GM12878 (cell line): ENCODE data around the gene IMMP2L. TPM values are rescaled to one million over a fixed set of nuclear protein-coding genes. Genes with fewer than 3 reads are reported as not detected.

Source experiments
- ATAC-seq: fragments of 200-7000 bp; cut with Tn5 transposase; 3 replicates; pipeline ENCODE4 v1.9.1; 2020; ENCODE audit warnings: mild to moderate bottlenecking, moderate library complexity
- BruUV-seq: library from RNA; stranded (reverse); fragments of 400-500 nt; replicated peaks from 2 replicates; lab custom pipeline; 2021; lab: Mats Ljungman, UMichigan
- CTCF ChIA-PET: fragments of 300-600 bp; sonication (Branson Sonifier 250); formaldehyde crosslinking; extraction: SDS; loops from one replicate; lab custom pipeline; 2021; ENCODE audit warnings: inconsistent platforms; lab: Yijun Ruan, JAX
- POLR2A ChIA-PET: fragments of 350-600 bp; formaldehyde crosslinking; extraction: SDS; loops from one replicate; lab custom pipeline; 2021; ENCODE audit warnings: inconsistent platforms; lab: Charles Lee
- RAD21 ChIA-PET: fragments of 300-600 bp; sonication (Branson Sonifier 250); formaldehyde crosslinking; loops from one replicate; lab custom pipeline; 2023; ENCODE audit warnings: antibody characterized with exemption; ENCODE audit not compliant: unreplicated experiment; lab: Charles Lee
- SMC1A ChIA-PET: fragments of 300-600 bp; sonication (Branson Sonifier 250); formaldehyde crosslinking; loops from one replicate; lab custom pipeline; 2023; ENCODE audit not compliant: unreplicated experiment, uncharacterized antibody; lab: Charles Lee
- DNase-seq: peaks from one replicate; pipeline ENCODE4 v3.0.0-alpha.2; 2011; ENCODE audit warnings: low read depth, low spot score
- FAIRE-seq: peaks from 3 replicates; lab custom pipeline; 2011; peaks lifted over from hg19 to GRCh38; lab: Jason Lieb, UNC
- H2AFZ ChIP-seq: 2 replicates; pipeline ENCODE4 v1.6.0; 2011; ENCODE audit warnings: low read depth, low read length, control low read depth; ENCODE audit not compliant: control insufficient read depth
- H3K27ac ChIP-seq: 2 replicates; pipeline ENCODE4 v1.5.1; 2011; ENCODE audit warnings: control low read depth; ENCODE audit not compliant: control insufficient read depth, insufficient read depth
- H3K27me3 ChIP-seq, 2 experiments: replicated peaks in 1 of 2; 2 replicates each; pipeline versions ENCODE4 v1.6.0 to v1.6.1; 2011; ENCODE audit warnings: low read length in 1 of 2; ENCODE audit not compliant: control insufficient read depth in 2 of 2, insufficient read depth in 2 of 2
- H3K36me3 ChIP-seq, 2 experiments: 2 replicates each; pipeline ENCODE4 v1.5.1; 2011; ENCODE audit warnings: low read length in 1 of 2; ENCODE audit not compliant: control insufficient read depth in 2 of 2, insufficient read depth in 2 of 2
- H3K4me1 ChIP-seq: 2 replicates; pipeline ENCODE4 v1.6.1; 2011; ENCODE audit warnings: mild to moderate bottlenecking, low read length, moderate library complexity, mixed read lengths; ENCODE audit not compliant: control insufficient read depth, insufficient read depth
- H3K4me2 ChIP-seq: 2 replicates; pipeline ENCODE4 v1.6.0; 2011; ENCODE audit warnings: control low read depth; ENCODE audit not compliant: control insufficient read depth, insufficient read depth
- H3K4me3 ChIP-seq: fragments of 200-600 bp; sonication (generic); 2 replicates; pipeline ENCODE4 v1.5.1; 2016
- H3K79me2 ChIP-seq: 2 replicates; pipeline ENCODE4 v1.6.0; 2011; ENCODE audit warnings: low read length; ENCODE audit not compliant: control insufficient read depth, insufficient read depth
- H3K9ac ChIP-seq: 2 replicates; pipeline ENCODE4 v1.8.0; 2011; ENCODE audit warnings: low read length, control low read depth, mixed read lengths; ENCODE audit not compliant: control insufficient read depth, insufficient read depth
- H3K9me3 ChIP-seq: replicated peaks from 3 replicates; pipeline ENCODE4 v1.5.1; 2011; ENCODE audit warnings: mild to moderate bottlenecking, low read length; ENCODE audit not compliant: control insufficient read depth, insufficient read depth
- H4K20me1 ChIP-seq: 2 replicates; pipeline ENCODE4 v1.6.0; 2011; ENCODE audit not compliant: control insufficient read depth, insufficient read depth
- BACH1 ChIP-seq: fragments of 450-650 bp; IDR thresholded peaks from 2 replicates; pipeline ENCODE4 v1.6.1; 2017; ENCODE audit warnings: mild to moderate bottlenecking, borderline replicate concordance
- BMI1 ChIP-seq: fragments of 450-650 bp; IDR thresholded peaks from 2 replicates; pipeline ENCODE4 v1.6.1; 2016; ENCODE audit warnings: mild to moderate bottlenecking, moderate library complexity, borderline replicate concordance
- ETV6 ChIP-seq, 2 experiments: fragments of 450-650 bp in 1 of 2; IDR thresholded peaks in 1 of 2; conservative IDR thresholded peaks in 1 of 2; 2 replicates each; pipeline ENCODE4 v1.6.1; 2014; ENCODE audit warnings: antibody characterized with exemption in 1 of 2, borderline replicate concordance in 1 of 2, low read depth in 1 of 2, mild to moderate bottlenecking in 1 of 2, moderate library complexity in 1 of 2
- FOS ChIP-seq: IDR thresholded peaks from 3 replicates; pipeline ENCODE4 v1.6.1; 2011; ENCODE audit warnings: borderline replicate concordance; ENCODE audit not compliant: insufficient read length; ENCODE audit errors: extremely low read depth
- GABPA ChIP-seq: IDR thresholded peaks from 2 replicates; pipeline ENCODE4 v1.6.1; 2014; ENCODE audit warnings: antibody characterized with exemption, low read depth, mild to moderate bottlenecking, inconsistent platforms
- IKZF1 ChIP-seq: fragments of 450-650 bp; conservative IDR thresholded peaks from 2 replicates; pipeline ENCODE4 v1.6.1; 2017; ENCODE audit warnings: antibody characterized with exemption, mild to moderate bottlenecking
- JUNB ChIP-seq: IDR thresholded peaks from 2 replicates; pipeline ENCODE4 v1.6.1; 2016; ENCODE audit warnings: antibody characterized with exemption, mild to moderate bottlenecking
- KDM1A ChIP-seq: fragments of 200-600 bp; sonication (generic); IDR thresholded peaks from 2 replicates; pipeline ENCODE4 v1.6.1; 2016; ENCODE audit warnings: borderline replicate concordance
- MXI1 ChIP-seq: fragments of 150-350 bp; IDR thresholded peaks from 2 replicates; pipeline ENCODE4 v1.6.1; 2011; ENCODE audit warnings: low read depth, mild to moderate bottlenecking, inconsistent platforms, low read length, improper control_type of control experiment
- MYB ChIP-seq: fragments of 150-350 bp; IDR thresholded peaks from 2 replicates; pipeline ENCODE4 v1.6.1; 2014; ENCODE audit warnings: mild to moderate bottlenecking, low read depth, low read length, borderline replicate concordance
- POU2F2 ChIP-seq: IDR thresholded peaks from 3 replicates; pipeline ENCODE4 v1.6.1; 2011; ENCODE audit warnings: low read depth, mild to moderate bottlenecking, low read length, borderline replicate concordance
- RAD51 ChIP-seq: fragments of 450-650 bp; IDR thresholded peaks from 2 replicates; pipeline ENCODE4 v1.6.1; 2016; ENCODE audit warnings: moderate library complexity, mild to moderate bottlenecking, inconsistent platforms
- SMAD1 ChIP-seq: fragments of 450-650 bp; IDR thresholded peaks from 2 replicates; pipeline ENCODE4 v1.6.1; 2018; ENCODE audit warnings: mild to moderate bottlenecking, low read depth; ENCODE audit not compliant: partially characterized antibody
- SP1 ChIP-seq: IDR thresholded peaks from one replicate; pipeline ENCODE4 v1.6.1; 2011; ENCODE audit warnings: low read depth, low read length
- SREBF1 ChIP-seq: IDR thresholded peaks from 2 replicates; pipeline ENCODE4 v1.6.1; 2012; ENCODE audit warnings: mild to moderate bottlenecking, low read length
- TCF3 ChIP-seq: IDR thresholded peaks from 2 replicates; pipeline ENCODE4 v1.6.1; 2012; ENCODE audit warnings: low read depth, mild to moderate bottlenecking, low read length, borderline replicate concordance; ENCODE audit not compliant: insufficient read depth
- ZNF217 ChIP-seq: fragments of 450-650 bp; IDR thresholded peaks from 2 replicates; pipeline ENCODE4 v1.6.1; 2017; ENCODE audit warnings: antibody characterized with exemption, mild to moderate bottlenecking
- WGBS: methylation state at CpG from one replicate; pipeline ENCODE4 v1.1.6; 2016; ENCODE audit warnings: low lambda C conversion rate; ENCODE audit not compliant: insufficient replicate concordance, insufficient coverage; ENCODE audit errors: missing lambda C conversion rate; 5-methylcytosine and 5-hydroxymethylcytosine counted together
- in situ Hi-C: fragments of 300-500 bp; cut with MboI; formaldehyde crosslinking; loops from 9 replicates; pipeline ENCODE4 v1.14.3; 2018; ENCODE audit warnings: mixed read lengths
- intact Hi-C: fragments of 100-400 bp; cut with micrococcal nuclease; formaldehyde crosslinking; loops from one replicate; pipeline ENCODE4 v1.14.2; 2022; ENCODE audit not compliant: unreplicated experiment
- polyA plus RNA-seq, 11 experiments: library from polyadenylated mRNA; depleted of rRNA in 4 of 11; unstranded in 6 of 11; stranded (reverse) in 5 of 11; fragments of >200 nt; fragmentation: Nextera tagmentation in 4 of 11; fragmentation: Illumina TruSeq in 1 of 11; extraction: Ambion mirVana in 4 of 11; extraction: Trizol in 1 of 11; gene quantifications; 1 replicate in 1 of 11; 2 replicates in 10 of 11; pipeline versions ENCODE4 v1.2.1 to v1.2.3, GENCODE V29; 2011 to 2016; ENCODE audit warnings: inconsistent platforms in 2 of 11, missing spikeins in 2 of 11, low read depth in 1 of 11
- total RNA-seq, 4 experiments: library from RNA; depleted of rRNA in 3 of 4; stranded (reverse); fragments of >200 nt in 3 of 4; fragmentation: Illumina TruSeq in 1 of 4; extraction: Trizol in 1 of 4; gene quantifications; 2 replicates each; pipeline versions ENCODE4 v1.2.1 to v1.2.3, GENCODE V29; 2013 to 2021
- TF ChIP-seq, protein P1 (sequence below): fragments of 450-650 bp; conservative IDR thresholded peaks from 2 replicates; pipeline ENCODE4 v1.6.1; 2017; ENCODE audit warnings: mild to moderate bottlenecking, moderate library complexity
- TF ChIP-seq, protein P2 (sequence below): fragments of 450-650 bp; formaldehyde crosslinking; IDR thresholded peaks from 2 replicates; pipeline ENCODE4 v1.4.0; 2020; ENCODE audit warnings: mild to moderate bottlenecking, moderate library complexity

The IMMP2L gene
- total and polyA plus RNA-seq, 10 of the 15 experiments (the other 5 are each of a cell fraction or from before 2014, with no cell fraction given) = 12.6 to 46.3 (median 19.6) TPM

DNA sequence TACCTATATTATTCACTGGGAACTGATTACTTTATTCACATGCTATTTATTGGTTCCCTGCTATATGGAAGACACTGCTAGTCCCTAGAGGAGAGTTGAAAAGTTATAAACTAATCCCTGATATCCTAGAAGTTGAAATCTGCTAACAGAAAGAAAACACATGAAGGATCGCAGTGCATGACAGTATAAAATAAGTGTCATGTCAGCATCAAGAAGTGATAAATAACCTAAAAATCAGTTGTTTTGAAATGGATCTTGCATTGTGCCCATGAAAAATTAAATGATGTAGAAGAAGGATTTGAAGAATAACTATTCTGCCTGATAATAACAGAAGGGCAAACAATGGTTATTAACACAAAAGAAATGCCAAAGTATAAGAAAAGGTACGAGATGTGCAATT lies 764.6 kb downstream of the IMMP2L start:
- Histone ChIP-seq H3K27me3 (no peaks in the 10 kb centered on the region), H3K27ac (no peak overlapping the region), H3K4me2 (no peak overlapping the region), H2AFZ (no peak overlapping the region), H3K9me3 (no peaks in the 10 kb centered on the region), H3K36me3 (no peaks in the 10 kb centered on the region), H3K4me1 (no peaks in the 10 kb centered on the region), H3K9ac (no peak overlapping the region), H3K79me2 (no peaks in the 10 kb centered on the region), H4K20me1 (no peaks in the 10 kb centered on the region), H3K4me3 (no peak overlapping the region)
- CTCF ChIA-PET = no interaction called here
- in situ Hi-C loops = no loop called here
- POLR2A ChIA-PET = no interaction called here
- intact Hi-C loops = no loop called here
- SMC1A ChIA-PET = no interaction called here
- FAIRE-seq = no peak
- DNase-seq = no peak
- 50% methylated on average over 2 of the region's 2 CpGs for WGBS
- ATAC-seq = no peak
- RAD21 ChIA-PET = no interaction called here
- TF ChIP-seq JUNB (no peak), SP1 (no peak), MXI1 (no peak), BACH1 (no peak), ETV6 (conservative IDR thresholded peaks at IDR 0.05 in 1 of 2, IDR thresholded peaks at IDR 0.05 in 1 of 2; ENCODE audit: borderline replicate concordance in 1 of 2, low read depth in 1 of 2) (no peak), ZNF217 (no peak), BMI1 (no peak), GABPA (no peak), POU2F2 (no peak), SREBF1 (no peak), IKZF1 (no peak), RAD51 (no peak), SMAD1 (no peak), TCF3 (no peak), MYB (no peak), FOS (no peak), KDM1A (no peak)
- TF ChIP-seq, protein P1, sequence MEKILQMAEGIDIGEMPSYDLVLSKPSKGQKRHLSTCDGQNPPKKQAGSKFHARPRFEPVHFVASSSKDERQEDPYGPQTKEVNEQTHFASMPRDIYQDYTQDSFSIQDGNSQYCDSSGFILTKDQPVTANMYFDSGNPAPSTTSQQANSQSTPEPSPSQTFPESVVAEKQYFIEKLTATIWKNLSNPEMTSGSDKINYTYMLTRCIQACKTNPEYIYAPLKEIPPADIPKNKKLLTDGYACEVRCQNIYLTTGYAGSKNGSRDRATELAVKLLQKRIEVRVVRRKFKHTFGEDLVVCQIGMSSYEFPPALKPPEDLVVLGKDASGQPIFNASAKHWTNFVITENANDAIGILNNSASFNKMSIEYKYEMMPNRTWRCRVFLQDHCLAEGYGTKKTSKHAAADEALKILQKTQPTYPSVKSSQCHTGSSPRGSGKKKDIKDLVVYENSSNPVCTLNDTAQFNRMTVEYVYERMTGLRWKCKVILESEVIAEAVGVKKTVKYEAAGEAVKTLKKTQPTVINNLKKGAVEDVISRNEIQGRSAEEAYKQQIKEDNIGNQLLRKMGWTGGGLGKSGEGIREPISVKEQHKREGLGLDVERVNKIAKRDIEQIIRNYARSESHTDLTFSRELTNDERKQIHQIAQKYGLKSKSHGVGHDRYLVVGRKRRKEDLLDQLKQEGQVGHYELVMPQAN = no peak
- TF ChIP-seq, protein P2, sequence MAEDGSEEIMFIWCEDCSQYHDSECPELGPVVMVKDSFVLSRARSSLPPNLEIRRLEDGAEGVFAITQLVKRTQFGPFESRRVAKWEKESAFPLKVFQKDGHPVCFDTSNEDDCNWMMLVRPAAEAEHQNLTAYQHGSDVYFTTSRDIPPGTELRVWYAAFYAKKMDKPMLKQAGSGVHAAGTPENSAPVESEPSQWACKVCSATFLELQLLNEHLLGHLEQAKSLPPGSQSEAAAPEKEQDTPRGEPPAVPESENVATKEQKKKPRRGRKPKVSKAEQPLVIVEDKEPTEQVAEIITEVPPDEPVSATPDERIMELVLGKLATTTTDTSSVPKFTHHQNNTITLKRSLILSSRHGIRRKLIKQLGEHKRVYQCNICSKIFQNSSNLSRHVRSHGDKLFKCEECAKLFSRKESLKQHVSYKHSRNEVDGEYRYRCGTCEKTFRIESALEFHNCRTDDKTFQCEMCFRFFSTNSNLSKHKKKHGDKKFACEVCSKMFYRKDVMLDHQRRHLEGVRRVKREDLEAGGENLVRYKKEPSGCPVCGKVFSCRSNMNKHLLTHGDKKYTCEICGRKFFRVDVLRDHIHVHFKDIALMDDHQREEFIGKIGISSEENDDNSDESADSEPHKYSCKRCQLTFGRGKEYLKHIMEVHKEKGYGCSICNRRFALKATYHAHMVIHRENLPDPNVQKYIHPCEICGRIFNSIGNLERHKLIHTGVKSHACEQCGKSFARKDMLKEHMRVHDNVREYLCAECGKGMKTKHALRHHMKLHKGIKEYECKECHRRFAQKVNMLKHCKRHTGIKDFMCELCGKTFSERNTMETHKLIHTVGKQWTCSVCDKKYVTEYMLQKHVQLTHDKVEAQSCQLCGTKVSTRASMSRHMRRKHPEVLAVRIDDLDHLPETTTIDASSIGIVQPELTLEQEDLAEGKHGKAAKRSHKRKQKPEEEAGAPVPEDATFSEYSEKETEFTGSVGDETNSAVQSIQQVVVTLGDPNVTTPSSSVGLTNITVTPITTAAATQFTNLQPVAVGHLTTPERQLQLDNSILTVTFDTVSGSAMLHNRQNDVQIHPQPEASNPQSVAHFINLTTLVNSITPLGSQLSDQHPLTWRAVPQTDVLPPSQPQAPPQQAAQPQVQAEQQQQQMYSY = no peak
- BruUV-seq = no TSS peak
